D721Med (cell line): ENCODE data around the gene XXYLT1.

Source experiments
- DNase-seq: peaks from one replicate; pipeline ENCODE4 v3.0.0; 2011; ENCODE audit warnings: low spot score; ENCODE audit not compliant: insufficient read length
- FAIRE-seq: peaks from 2 replicates; lab custom pipeline; 2011; peaks lifted over from hg19 to GRCh38; lab: Jason Lieb, UNC
- CTCF ChIP-seq: IDR thresholded peaks from 2 replicates; pipeline ENCODE4 v1.5.1; 2012; ENCODE audit warnings: mild to moderate bottlenecking, control low read depth; ENCODE audit not compliant: insufficient read depth; ENCODE audit errors: missing control alignments

Gene XXYLT1

GRCh38 chr3:195119461-195120266, 151.3 kb downstream of the XXYLT1 start:
- TF ChIP-seq CTCF, result no peak
- FAIRE-seq (no peak), DNase-seq (no peak)

- no peak for TF ChIP-seq CTCF
- no peak for FAIRE-seq
Measured at GRCh38 chr3:195118671-195119070, 152.3 kb downstream of the XXYLT1 start.

GRCh38 chr3:195117978-195118581, 152.9 kb downstream of the XXYLT1 start:
- no peak for FAIRE-seq
- TF ChIP-seq CTCF, result no peak
- no peak for DNase-seq

More at GRCh38 chr3:195118671-195119070, 152.3 kb downstream of the XXYLT1 start:
- no peak for DNase-seq

- DNase-seq, result no peak
- no peak for TF ChIP-seq CTCF
- FAIRE-seq, result no peak
Measured at GRCh38 chr3:195116407-195117185, 154.4 kb downstream of the XXYLT1 start.

- no peak for DNase-seq
- no peak for FAIRE-seq
- TF ChIP-seq CTCF, result no peak
Measured at GRCh38 chr3:195115600-195116406, 155.2 kb downstream of the XXYLT1 start.

GRCh38 chr3:195114786-195115599, 156.0 kb downstream of the XXYLT1 start:
- no peak for FAIRE-seq
- no peak for TF ChIP-seq CTCF
- no peak for DNase-seq
